Kidney (tissue), 14 donors: ENCODE measurements around the gene GALR3. TPM values are rescaled to one million over a fixed set of nuclear protein-coding genes. Genes with fewer than 3 reads are reported as not detected.

ENCODE experiments used
- DNase-seq, 5 donors: peaks; one replicate each; pipeline ENCODE4 v3.0.0-alpha.2; 2013 to 2020
- FAIRE-seq: peaks from 2 replicates; lab custom pipeline; 2012; peaks lifted over from hg19 to GRCh38; lab: Jason Lieb, UNC
- H3K27ac ChIP-seq, 2 donors: one replicate each; pipeline ENCODE4 v1.7.0; 2013; ENCODE audit warnings: low read depth in 2 of 2, low read length in 2 of 2, inconsistent platforms in 1 of 2
- H3K27me3 ChIP-seq: one replicate; pipeline ENCODE4 v1.7.1; 2013; ENCODE audit warnings: low read length, inconsistent platforms; ENCODE audit not compliant: control insufficient read depth, insufficient read depth
- H3K36me3 ChIP-seq, 3 donors: one replicate each; pipeline versions ENCODE4 v1.7.0 to v1.7.1; 2013; ENCODE audit warnings: low read length in 3 of 3, control low read depth in 1 of 3, inconsistent platforms in 1 of 3; ENCODE audit not compliant: insufficient read depth in 3 of 3, control insufficient read depth in 2 of 3
- H3K4me1 ChIP-seq, 3 donors: one replicate each; pipeline versions ENCODE4 v1.7.0 to v1.7.1; 2013; ENCODE audit warnings: low read length in 3 of 3, inconsistent platforms in 1 of 3, low read depth in 1 of 3; ENCODE audit not compliant: control insufficient read depth in 2 of 3, insufficient read depth in 2 of 3
- H3K4me3 ChIP-seq, 3 donors: one replicate each; pipeline versions ENCODE4 v1.7.0 to v1.8.1; 2013; ENCODE audit warnings: low read length in 3 of 3, control low read depth in 1 of 3, inconsistent platforms in 1 of 3
- H3K9ac ChIP-seq, 3 donors: one replicate each; pipeline versions ENCODE4 v1.7.0 to v1.7.1; 2013; ENCODE audit warnings: low read length in 3 of 3, control low read depth in 1 of 3, inconsistent platforms in 1 of 3
- H3K9me3 ChIP-seq, 3 donors: one replicate each; pipeline versions ENCODE4 v1.7.0 to v1.7.1; 2013; ENCODE audit warnings: low read length in 3 of 3, control low read depth in 1 of 3, inconsistent platforms in 1 of 3; ENCODE audit not compliant: control insufficient read depth in 2 of 3, insufficient read depth in 1 of 3
- intact Hi-C: fragments of 100-400 bp; cut with DNase I; formaldehyde crosslinking; loops from one replicate; pipeline ENCODE4 v1.11.1; 2022
- polyA plus RNA-seq: library from polyadenylated mRNA; stranded (reverse); fragments of 350-450 nt; fragmentation: Illumina TruSeq; extraction: RNeasy Lipid Tissue Mini Kit (QIAGEN cat#74804); gene quantifications from one replicate; pipeline ENCODE4 v1.2.3, GENCODE V29; 2014; ENCODE audit warnings: low read depth, low replicate concordance; ENCODE audit not compliant: insufficient read depth
- total RNA-seq: library from RNA; stranded (reverse); fragmentation: NEBNext Ultra II Directional; extraction: Animal tissue kit (Norgen Biotek cat#: 25700); gene quantifications from one replicate; pipeline ENCODE4 v1.2.1, GENCODE V29; 2021
- TF ChIP-seq, protein P1 (sequence below): IDR thresholded peaks from 3 replicates; pipeline ENCODE4 v1.5.1; 2012; ENCODE audit warnings: mild to moderate bottlenecking, moderate library complexity, borderline replicate concordance; ENCODE audit not compliant: insufficient read depth; ENCODE audit errors: extremely low read depth
- donor health status: control.
- donor health status: control.
- donor health status: control.
- donor health status: control.
- donor health status: control.
- donor health status: DM: yes; HTN: yes; CAD: no.
- donor health status: Normal renal cell carcinoma (clear cell type).

GALR3 gene
- total and polyA plus RNA-seq, 2 donors from 2014 or later: not detected

DNA sequence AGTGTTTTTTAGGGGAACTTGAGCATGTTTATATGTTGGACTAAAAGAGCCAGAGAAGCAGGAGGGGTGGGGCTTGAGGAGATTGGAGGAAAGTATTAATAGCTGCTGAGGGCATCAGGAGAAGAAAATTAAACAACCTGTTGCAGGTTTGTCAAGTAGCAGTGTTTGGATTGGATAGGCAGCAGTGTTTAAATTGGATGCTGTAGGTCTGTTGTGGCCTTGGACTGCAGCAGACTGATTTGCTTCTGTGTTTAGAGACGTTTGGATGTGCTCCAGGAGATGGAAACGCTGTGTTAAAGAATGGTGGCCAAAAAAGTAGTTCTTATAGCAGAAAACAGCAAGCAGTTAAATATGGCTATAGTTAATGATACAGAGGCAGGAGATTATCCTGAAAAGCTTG is 31.8 kb downstream of the GALR3 start:
- peaks cover 12 to 32% (median 30%) of the 10 kb centered on the region in 3 donors for H3K36me3 ChIP-seq
- no peaks in the 10 kb centered on the region for H3K27me3 ChIP-seq
- FAIRE-seq (no peak), DNase-seq (no peak)
- intact Hi-C loops: no loop called here
- H3K4me3 ChIP-seq: no peak overlapping the region
- H3K9ac ChIP-seq: no peak overlapping the region
- peaks cover 0 to 3% (median 0%) of the 10 kb centered on the region in 3 donors for H3K4me1 ChIP-seq
- TF ChIP-seq, protein P1, sequence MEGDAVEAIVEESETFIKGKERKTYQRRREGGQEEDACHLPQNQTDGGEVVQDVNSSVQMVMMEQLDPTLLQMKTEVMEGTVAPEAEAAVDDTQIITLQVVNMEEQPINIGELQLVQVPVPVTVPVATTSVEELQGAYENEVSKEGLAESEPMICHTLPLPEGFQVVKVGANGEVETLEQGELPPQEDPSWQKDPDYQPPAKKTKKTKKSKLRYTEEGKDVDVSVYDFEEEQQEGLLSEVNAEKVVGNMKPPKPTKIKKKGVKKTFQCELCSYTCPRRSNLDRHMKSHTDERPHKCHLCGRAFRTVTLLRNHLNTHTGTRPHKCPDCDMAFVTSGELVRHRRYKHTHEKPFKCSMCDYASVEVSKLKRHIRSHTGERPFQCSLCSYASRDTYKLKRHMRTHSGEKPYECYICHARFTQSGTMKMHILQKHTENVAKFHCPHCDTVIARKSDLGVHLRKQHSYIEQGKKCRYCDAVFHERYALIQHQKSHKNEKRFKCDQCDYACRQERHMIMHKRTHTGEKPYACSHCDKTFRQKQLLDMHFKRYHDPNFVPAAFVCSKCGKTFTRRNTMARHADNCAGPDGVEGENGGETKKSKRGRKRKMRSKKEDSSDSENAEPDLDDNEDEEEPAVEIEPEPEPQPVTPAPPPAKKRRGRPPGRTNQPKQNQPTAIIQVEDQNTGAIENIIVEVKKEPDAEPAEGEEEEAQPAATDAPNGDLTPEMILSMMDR: no peak
- H3K27ac ChIP-seq: no peak overlapping the region
- H3K9me3 ChIP-seq: no peaks in the 10 kb centered on the region

DNA sequence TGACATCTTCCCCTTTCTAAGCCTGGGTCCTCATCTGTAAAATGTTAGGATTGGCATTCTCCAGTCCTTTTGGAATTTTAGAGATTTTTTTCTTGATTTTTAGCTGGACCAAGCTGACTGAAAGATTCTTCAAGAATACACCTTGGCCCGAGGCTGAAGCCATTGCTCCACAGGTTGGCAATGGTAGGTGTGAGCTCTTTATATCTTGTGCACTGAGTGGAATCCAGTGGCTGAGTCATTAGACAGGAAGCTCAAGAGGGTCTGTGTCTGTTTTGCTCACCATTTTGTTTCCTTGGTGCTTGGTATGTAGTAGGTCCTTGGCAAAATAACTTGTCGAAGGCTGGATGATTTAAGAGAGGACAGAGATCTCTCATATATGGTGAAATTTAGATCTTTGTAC is 32.3 kb downstream of the GALR3 start:
- Histone ChIP-seq H3K27ac (no peak overlapping the region), H3K9me3 (no peaks in the 10 kb centered on the region), H3K9ac (no peak overlapping the region), H3K36me3 (peaks cover 12 to 35% (median 32%) of the 10 kb centered on the region in 3 donors), H3K27me3 (no peaks in the 10 kb centered on the region), H3K4me1 (no peaks in the 10 kb centered on the region), H3K4me3 (no peak overlapping the region)
- no peak for FAIRE-seq
- TF ChIP-seq, protein P1: no peak
- intact Hi-C loops: no loop called here
- no peak for DNase-seq

DNA sequence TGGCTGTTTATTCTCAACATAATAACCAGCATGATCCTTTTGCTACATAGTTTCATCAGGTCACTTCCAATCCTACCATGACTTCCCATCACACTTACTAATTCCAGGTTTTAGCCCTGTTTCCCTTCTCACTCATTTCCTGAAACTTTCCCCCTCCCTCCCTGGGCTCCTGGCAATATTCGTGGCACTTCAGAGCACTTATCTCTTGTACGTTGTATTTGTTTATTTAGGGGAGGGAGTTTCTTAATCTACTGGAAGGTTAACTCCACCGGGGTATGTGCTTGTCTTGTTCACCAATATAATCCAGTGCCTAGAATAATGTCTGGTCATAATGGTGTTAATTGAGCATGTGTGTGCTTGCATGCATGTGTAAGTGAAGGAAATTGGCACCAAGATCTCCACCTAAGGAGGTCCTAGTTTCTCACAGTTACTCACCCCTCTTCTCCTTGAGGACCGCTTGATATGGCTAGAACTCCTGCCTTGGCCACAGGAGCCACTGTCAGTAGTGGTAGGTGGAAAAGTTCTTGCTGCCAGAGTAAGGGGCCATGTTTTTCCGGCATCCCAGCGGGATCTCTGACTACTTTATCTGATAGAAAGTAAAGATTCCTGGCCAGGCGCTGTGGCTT is 37.7 kb downstream of the GALR3 start:
- Histone ChIP-seq H3K4me3 (no peak overlapping the region), H3K27ac (no peak overlapping the region), H3K4me1 (peaks cover 0 to 7% (median 0%) of the 10 kb centered on the region in 3 donors), H3K27me3 (no peaks in the 10 kb centered on the region), H3K9me3 (no peaks in the 10 kb centered on the region), H3K9ac (no peak overlapping the region), H3K36me3 (peaks cover 17 to 51% (median 29%) of the 10 kb centered on the region in 3 donors)
- DNase-seq (no peak), FAIRE-seq (no peak)
- TF ChIP-seq, protein P1: no peak
- intact Hi-C loops: loop anchor here (10.0 kb wide), 1 partner anchor 46 kb away; no protein-coding TSS in a partner anchor
